ENCODE results near the gene ZFP90.
"Not testable (repeated sequence)": the region's sequence is repeated elsewhere in the genome, so short reads cannot be mapped to it uniquely, and the experiment has no call there.

ZFP90 gene

GRCh38 chr16:68538880-68539701, at the start of gene ZFP90:
TSS of gene ZFP90 (plus strand) at chr16:68539291. CDS start at chr16:68539793, 502 bp downstream.
- Histone ChIP-seq H3K36me3 (peaks cover 28 to 40% (median 34%) of the 10 kb centered on the region in 11 experiments), H4K20me1 (no peaks in the 10 kb centered on the region), H3K4me1 (peaks cover 5 to 13% (median 9%) of the 10 kb centered on the region in 10 experiments; a peak in 18 of 20 replicates), H3K4me3 (peak within 1 kb of the TSS; percentile 83 to 97 (median 90)), H3K9ac (peak within 1 kb of the TSS; percentile 83 to 92 (median 89)), H3K27ac (peak within 1 kb of the TSS; percentile 75 to 90 (median 83)), H3K27me3 (no peaks in the 10 kb centered on the region), H3K4me2 (peak within 1 kb of the TSS; percentile 87 to 99 (median 97)), H3K9me3 (replicated peaks in 1 of 11) (peaks cover 29 to 50% (median 39%) of the 10 kb centered on the region in 11 experiments)
- TF ChIP-seq Cebpa-rat (IDR thresholded peaks at IDR 0.05) = no peak

GRCh38 chr16:68490358-68490757, 48.7 kb upstream of the ZFP90 start:
- Histone ChIP-seq H4K20me1 (no peaks in the 10 kb centered on the region), H3K27ac (no peak overlapping the region), H3K36me3 (peaks cover 0 to 9% (median 0%) of the 10 kb centered on the region in 11 experiments; a peak in 1 of 22 replicates), H3K4me3 (no peak overlapping the region), H3K9ac (no peak overlapping the region), H3K4me2 (peak overlapping the region in 9 of 11 experiments; percentile 63 to 97 (median 89); a peak in 18 of 22 replicates), H3K27me3 (no peaks in the 10 kb centered on the region), H3K4me1 (peaks cover 17 to 66% (median 56%) of the 10 kb centered on the region in 10 experiments), H3K9me3 (replicated peaks in 1 of 11) (peaks cover 16 to 24% (median 18%) of the 10 kb centered on the region in 11 experiments)
- no peak for TF ChIP-seq Cebpa-rat (IDR thresholded peaks at IDR 0.05)

- peaks cover 16 to 25% (median 18%) of the 10 kb centered on the region in 11 experiments for H3K9me3 ChIP-seq (replicated peaks in 1 of 11)
- H4K20me1 ChIP-seq = no peaks in the 10 kb centered on the region
- H3K27ac ChIP-seq = peak overlapping the region in 3 of 11 experiments; percentile 28 to 59 (median 47); a peak in 7 of 22 replicates
- TF ChIP-seq Cebpa-rat (IDR thresholded peaks at IDR 0.05) = no peak
- no peaks in the 10 kb centered on the region for H3K27me3 ChIP-seq
- peaks cover 0 to 9% (median 0%) of the 10 kb centered on the region in 11 experiments; a peak in 1 of 22 replicates for H3K36me3 ChIP-seq
- peak overlapping the region; percentile 8 to 97 (median 86) for H3K4me2 ChIP-seq
- H3K9ac ChIP-seq = peak overlapping the region in 5 of 11 experiments; percentile 28 to 60 (median 44); a peak in 6 of 22 replicates
- H3K4me3 ChIP-seq = peak overlapping the region in 2 of 10 experiments; percentile 19 to 23; a peak in 2 of 20 replicates
- peaks cover 17 to 70% (median 56%) of the 10 kb centered on the region in 10 experiments for H3K4me1 ChIP-seq
These were observed 48.1 kb upstream of the ZFP90 start for GRCh38 chr16:68490829-68491575.

GRCh38 chr16:68491576-68491950, 47.5 kb upstream of the ZFP90 start:
- Histone ChIP-seq H3K36me3 (peaks cover 0 to 9% (median 0%) of the 10 kb centered on the region in 11 experiments; a peak in 1 of 22 replicates), H3K27ac (peak overlapping the region in 5 of 11 experiments; percentile 18 to 59 (median 28); a peak in 7 of 22 replicates), H3K4me2 (peak overlapping the region; percentile 8 to 97 (median 86)), H4K20me1 (no peaks in the 10 kb centered on the region), H3K9me3 (replicated peaks in 1 of 11) (peaks cover 16 to 25% (median 18%) of the 10 kb centered on the region in 11 experiments), H3K4me1 (peaks cover 17 to 74% (median 60%) of the 10 kb centered on the region in 10 experiments), H3K9ac (peak overlapping the region in 5 of 11 experiments; percentile 28 to 60 (median 44); a peak in 8 of 22 replicates), H3K27me3 (no peaks in the 10 kb centered on the region), H3K4me3 (peak overlapping the region in 2 of 10 experiments; percentile 19 to 23; a peak in 3 of 20 replicates)
- no peak for TF ChIP-seq Cebpa-rat (IDR thresholded peaks at IDR 0.05)

GRCh38 chr16:68492151-68492542, 46.9 kb upstream of the ZFP90 start:
- Histone ChIP-seq H3K4me1 (peaks cover 17 to 72% (median 60%) of the 10 kb centered on the region in 10 experiments), H3K4me2 (peak overlapping the region in 10 of 11 experiments; percentile 2 to 97 (median 88); a peak in 18 of 22 replicates), H3K27ac (peak overlapping the region in 1 of 11 experiments; percentile 42; a peak in 2 of 22 replicates), H3K27me3 (no peaks in the 10 kb centered on the region), H3K4me3 (peak overlapping the region in 2 of 10 experiments; percentile 36 to 37; a peak in 2 of 20 replicates), H3K9me3 (replicated peaks in 1 of 11) (peaks cover 16 to 28% (median 22%) of the 10 kb centered on the region in 11 experiments), H4K20me1 (no peaks in the 10 kb centered on the region), H3K36me3 (peaks cover 0 to 9% (median 0%) of the 10 kb centered on the region in 11 experiments; a peak in 1 of 22 replicates), H3K9ac (peak overlapping the region in 3 of 11 experiments; percentile 11 to 37 (median 30); a peak in 5 of 22 replicates)
- no peak for TF ChIP-seq Cebpa-rat (IDR thresholded peaks at IDR 0.05)

- Histone ChIP-seq H3K9ac (peak overlapping the region in 4 of 11 experiments; percentile 11 to 37 (median 22); a peak in 4 of 22 replicates), H3K36me3 (peaks cover 0 to 9% (median 0%) of the 10 kb centered on the region in 11 experiments; a peak in 1 of 22 replicates), H3K4me1 (peaks cover 17 to 66% (median 54%) of the 10 kb centered on the region in 10 experiments), H3K4me2 (peak overlapping the region in 10 of 11 experiments; percentile 2 to 97 (median 88); a peak in 18 of 22 replicates), H3K9me3 (replicated peaks in 1 of 11) (peaks cover 16 to 31% (median 24%) of the 10 kb centered on the region in 11 experiments), H3K4me3 (peak overlapping the region in 2 of 10 experiments; percentile 36 to 37; a peak in 2 of 20 replicates), H3K27ac (peak overlapping the region in 2 of 11 experiments; percentile 15 to 42; a peak in 2 of 22 replicates), H3K27me3 (no peaks in the 10 kb centered on the region), H4K20me1 (no peaks in the 10 kb centered on the region)
- no peak for TF ChIP-seq Cebpa-rat (IDR thresholded peaks at IDR 0.05)
These were observed 46.3 kb upstream of the ZFP90 start for GRCh38 chr16:68492543-68493411.

- Histone ChIP-seq H3K9me3 (replicated peaks in 1 of 11) (peaks cover 16 to 36% (median 24%) of the 10 kb centered on the region in 11 experiments), H3K4me2 (peak overlapping the region in 9 of 11 experiments; percentile 63 to 97 (median 89); a peak in 15 of 22 replicates), H3K36me3 (peaks cover 0 to 9% (median 0%) of the 10 kb centered on the region in 11 experiments; a peak in 1 of 22 replicates), H3K4me1 (peaks cover 19 to 64% (median 53%) of the 10 kb centered on the region in 10 experiments), H4K20me1 (no peaks in the 10 kb centered on the region), H3K9ac (no peak overlapping the region), H3K4me3 (0 out of 20 replicates have a peak overlapping the region, but pooled peaks of 1 of the 10 experiments have one; percentile 5), H3K27ac (no peak overlapping the region; a peak in 1 of 22 replicates), H3K27me3 (no peaks in the 10 kb centered on the region)
- TF ChIP-seq Cebpa-rat (IDR thresholded peaks at IDR 0.05) = no peak
These were observed 45.5 kb upstream of the ZFP90 start for GRCh38 chr16:68493412-68494070.

GRCh38 chr16:68494261-68494660, 44.8 kb upstream of the ZFP90 start:
- Histone ChIP-seq H3K4me1 (peaks cover 25 to 71% (median 60%) of the 10 kb centered on the region in 10 experiments), H3K4me3 (0 out of 20 replicates have a peak overlapping the region, but pooled peaks of 1 of the 10 experiments have one; percentile 5), H3K9me3 (replicated peaks in 1 of 11) (peaks cover 16 to 36% (median 24%) of the 10 kb centered on the region in 11 experiments)
- H4K20me1 ChIP-seq, H3K4me2 ChIP-seq, H3K9ac ChIP-seq, H3K27ac ChIP-seq, H3K36me3 ChIP-seq, H3K27me3 ChIP-seq: not testable (repeated sequence)

Measured in BLaER1 treated with 17β-estradiol and CSF1 and Interleukin-3, amounts not matched to agents 10 nM and 100 nM (cell line).